ENCODE data around the gene SORCS3. TPM values are rescaled to one million over a fixed set of nuclear protein-coding genes. Genes with fewer than 3 reads are reported as not detected.

Gene SORCS3
- total RNA-seq, 2 donors from 2014 or later: 0.68 TPM; not detected in 1

- H3K4me3 Mint-ChIP-seq: peak overlapping the region; percentile 64
- H3K27ac ChIP-seq (ENCODE audit: low read depth, low read length): no peak overlapping the region
- H3K27me3 Mint-ChIP-seq (ENCODE audit: insufficient read depth): peaks cover 95% of the 10 kb centered on the region
- H3K27me3 ChIP-seq (ENCODE audit: control insufficient read depth, insufficient read depth, low read length, poor library complexity, severe bottlenecking): peaks cover 100% of the 10 kb centered on the region
- no peaks in the 10 kb centered on the region for H3K9me3 Mint-ChIP-seq
- H3K36me3 ChIP-seq (ENCODE audit: control insufficient read depth, insufficient read depth, low read length): no peaks in the 10 kb centered on the region
- no peak overlapping the region for H3K27ac Mint-ChIP-seq
- no peak overlapping the region for H3K9ac ChIP-seq (ENCODE audit: extremely low read depth, low read length, poor library complexity, severe bottlenecking)
- DNase-seq: no peak
- TF ChIP-seq CTCF (conservative IDR thresholded peaks at IDR 0.05): no peak
- no peaks in the 10 kb centered on the region for H3K36me3 Mint-ChIP-seq (ENCODE audit: low read depth)
- WGBS, 2 experiments (ENCODE audit: insufficient coverage in 1 of 2, insufficient read length in 1 of 2): 86 to 87% methylated on average over 5 to 11 of the region's 11 CpGs
- no peaks in the 10 kb centered on the region for H3K4me1 ChIP-seq (ENCODE audit: control insufficient read depth, insufficient read depth, low read length)
- no peak overlapping the region for H3K4me3 ChIP-seq (ENCODE audit: low read length)
- H3K4me1 Mint-ChIP-seq: peaks cover 12% of the 10 kb centered on the region
- no peaks in the 10 kb centered on the region for H3K9me3 ChIP-seq (ENCODE audit: control insufficient read depth, low read length)
Observed at GRCh38 chr10:104643303-104643663, 2.2 kb downstream of the SORCS3 start.

DNA sequence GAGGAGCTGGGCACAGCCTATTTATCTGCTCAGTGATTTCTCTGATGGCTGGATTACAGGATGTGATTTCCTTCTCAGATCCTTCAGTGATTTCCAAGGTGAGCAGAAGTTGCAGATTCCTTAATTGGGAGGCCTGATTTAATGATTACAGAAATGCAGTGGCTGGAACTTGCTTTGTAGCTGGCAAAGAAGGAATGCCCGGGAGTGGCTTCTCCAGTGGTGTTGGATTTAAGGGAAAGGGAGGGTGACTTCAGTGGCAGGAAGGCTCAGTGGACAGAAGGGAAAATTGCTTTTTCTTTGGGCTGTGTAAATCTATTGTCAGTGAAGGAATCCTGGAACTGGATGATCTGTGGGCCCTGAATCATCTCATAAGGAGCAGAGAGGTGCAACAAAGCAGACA is 5.1 kb downstream of the SORCS3 start:
- no peak overlapping the region for H3K27ac ChIP-seq (ENCODE audit: low read depth, low read length)
- H3K9me3 Mint-ChIP-seq: no peaks in the 10 kb centered on the region
- peaks cover 8% of the 10 kb centered on the region for H3K4me1 Mint-ChIP-seq
- no peak for TF ChIP-seq CTCF (conservative IDR thresholded peaks at IDR 0.05)
- no peaks in the 10 kb centered on the region for H3K4me1 ChIP-seq (ENCODE audit: control insufficient read depth, insufficient read depth, low read length)
- no peaks in the 10 kb centered on the region for H3K36me3 Mint-ChIP-seq (ENCODE audit: low read depth)
- H3K9me3 ChIP-seq (ENCODE audit: control insufficient read depth, low read length): no peaks in the 10 kb centered on the region
- no peak overlapping the region for H3K9ac ChIP-seq (ENCODE audit: extremely low read depth, low read length, poor library complexity, severe bottlenecking)
- H3K27me3 Mint-ChIP-seq (ENCODE audit: insufficient read depth): peaks cover 73% of the 10 kb centered on the region
- no peak overlapping the region for H3K27ac Mint-ChIP-seq
- DNase-seq: no peak
- peaks cover 80% of the 10 kb centered on the region for H3K27me3 ChIP-seq (ENCODE audit: control insufficient read depth, insufficient read depth, low read length, poor library complexity, severe bottlenecking)
- H3K4me3 Mint-ChIP-seq: no peak overlapping the region
- 83 to 100% methylated on average over 1 of the region's 1 CpG for WGBS, 2 experiments (ENCODE audit: insufficient coverage in 1 of 2, insufficient read length in 1 of 2)
- no peak overlapping the region for H3K4me3 ChIP-seq (ENCODE audit: low read length)
- H3K36me3 ChIP-seq (ENCODE audit: control insufficient read depth, insufficient read depth, low read length): no peaks in the 10 kb centered on the region

GRCh38 chr10:104648421-104648820 is 7.3 kb downstream of the SORCS3 start:
- Histone ChIP-seq H3K4me1 (ENCODE audit: control insufficient read depth, insufficient read depth, low read length) (no peaks in the 10 kb centered on the region), H3K36me3 (ENCODE audit: control insufficient read depth, insufficient read depth, low read length) (no peaks in the 10 kb centered on the region), H3K4me3 (ENCODE audit: low read length) (no peak overlapping the region), H3K9ac (ENCODE audit: extremely low read depth, low read length, poor library complexity, severe bottlenecking) (no peak overlapping the region), H3K27me3 (ENCODE audit: control insufficient read depth, insufficient read depth, low read length, poor library complexity, severe bottlenecking) (peaks cover 57% of the 10 kb centered on the region), H3K9me3 (ENCODE audit: control insufficient read depth, low read length) (no peaks in the 10 kb centered on the region), H3K27ac (ENCODE audit: low read depth, low read length) (no peak overlapping the region)
- Mint-ChIP-seq H3K27me3 (ENCODE audit: insufficient read depth) (peaks cover 52% of the 10 kb centered on the region), H3K4me1 (peaks cover 6% of the 10 kb centered on the region), H3K4me3 (no peak overlapping the region), H3K27ac (no peak overlapping the region), H3K36me3 (ENCODE audit: low read depth) (no peaks in the 10 kb centered on the region), H3K9me3 (no peaks in the 10 kb centered on the region)
- TF ChIP-seq CTCF (conservative IDR thresholded peaks at IDR 0.05): no peak
- WGBS, 2 experiments (ENCODE audit: insufficient coverage in 1 of 2, insufficient read length in 1 of 2): 61% methylated on average over 3 of the region's 3 CpGs; no CpG with 5 or more reads in 1 of the 2 experiments
- no peak for DNase-seq

All from endodermal cell (in vitro differentiated cells).